ENCODE results near the gene CCDC87.

The CCDC87 gene

DNA sequence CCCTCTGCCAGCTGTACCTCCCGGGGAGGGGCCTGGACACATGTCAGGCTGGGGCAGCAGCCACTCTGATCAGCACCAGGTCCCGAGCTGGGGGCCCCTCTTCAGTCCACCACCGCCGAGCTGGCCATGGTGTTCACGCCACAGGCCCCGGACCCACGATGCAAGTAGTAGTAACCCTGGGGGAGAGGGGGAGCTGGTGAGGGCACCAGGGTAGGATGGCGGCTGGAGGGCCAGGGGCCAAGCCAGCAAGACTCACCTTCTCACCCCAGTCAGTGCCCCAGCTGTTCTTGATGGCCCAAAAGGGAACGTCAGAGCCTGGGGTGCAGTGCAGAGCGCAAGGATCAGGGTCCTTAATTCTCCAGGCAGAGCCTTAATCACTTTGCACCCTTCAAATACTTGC, 29.0 kb downstream of the CCDC87 start:
- H3K4me3 ChIP-seq (ENCODE audit: low read length), result no peak overlapping the region
- H3K36me3 ChIP-seq (ENCODE audit: insufficient read depth, low read length), result no peaks in the 10 kb centered on the region
- no peaks in the 10 kb centered on the region for H3K27me3 ChIP-seq (ENCODE audit: insufficient read depth, low read length)
- no peaks in the 10 kb centered on the region for H3K4me1 ChIP-seq (ENCODE audit: insufficient read depth, low read length)
- no peak overlapping the region for H2AFZ ChIP-seq (ENCODE audit: low read depth, low read length)
- peaks cover 2% of the 10 kb centered on the region for H3K9me3 ChIP-seq (ENCODE audit: low read length)

DNA sequence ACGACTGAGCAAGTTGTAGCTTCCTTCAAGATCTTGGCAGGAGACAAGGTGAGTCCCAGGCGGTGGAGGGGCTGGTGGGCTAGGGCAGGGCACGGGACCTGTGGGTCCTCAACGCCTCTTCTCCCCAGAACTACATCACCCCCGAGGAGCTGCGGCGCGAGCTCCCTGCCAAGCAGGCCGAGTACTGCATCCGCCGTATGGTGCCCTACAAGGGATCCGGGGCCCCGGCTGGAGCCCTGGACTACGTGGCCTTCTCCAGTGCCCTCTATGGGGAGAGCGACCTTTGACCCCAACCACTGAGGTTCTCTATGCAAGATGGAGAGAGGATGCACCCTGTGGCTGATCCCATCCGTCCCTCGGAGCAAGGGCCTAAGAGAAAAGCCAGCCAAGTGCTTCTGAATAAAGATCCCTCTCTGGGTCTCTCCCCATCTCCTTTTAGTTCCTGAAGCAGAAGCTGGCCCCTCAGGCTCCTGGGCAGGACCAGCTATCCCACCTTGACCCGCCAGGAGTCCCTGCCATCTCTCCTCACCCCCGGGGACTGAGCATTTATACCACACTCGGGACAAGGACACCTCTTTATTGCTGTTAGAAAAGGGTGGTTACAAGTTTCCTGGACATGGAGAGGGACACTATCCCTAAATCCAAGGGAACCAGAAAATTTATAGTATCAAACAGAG, 29.8 kb downstream of the CCDC87 start:
- Histone ChIP-seq H3K27me3 (ENCODE audit: insufficient read depth, low read length) (no peaks in the 10 kb centered on the region), H2AFZ (ENCODE audit: low read depth, low read length) (no peak overlapping the region), H3K36me3 (ENCODE audit: insufficient read depth, low read length) (no peaks in the 10 kb centered on the region), H3K4me3 (ENCODE audit: low read length) (no peak overlapping the region), H3K9me3 (ENCODE audit: low read length) (peaks cover 2% of the 10 kb centered on the region), H3K4me1 (ENCODE audit: insufficient read depth, low read length) (no peaks in the 10 kb centered on the region)

DNA sequence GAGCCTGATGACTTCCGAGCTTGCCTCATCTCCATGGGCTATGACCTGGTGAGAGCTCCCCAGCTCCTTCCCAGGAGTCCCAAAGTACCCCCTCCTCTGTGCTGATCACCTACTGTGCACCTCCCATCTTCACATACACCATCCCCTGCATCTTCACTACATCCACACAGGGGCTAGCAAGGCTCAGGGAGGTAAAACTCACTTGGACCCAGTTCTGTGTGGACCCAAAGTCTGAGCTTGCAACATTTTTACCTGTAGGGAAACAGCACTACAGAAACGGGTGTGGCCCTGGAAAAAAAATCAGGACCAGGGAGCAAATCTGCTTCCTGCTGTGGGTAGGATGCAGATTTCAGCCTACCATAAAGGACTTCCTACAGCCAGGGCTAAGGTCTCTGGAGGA, 30.6 kb downstream of the CCDC87 start:
- Histone ChIP-seq H3K9me3 (ENCODE audit: low read length) (no peaks in the 10 kb centered on the region), H3K4me1 (ENCODE audit: insufficient read depth, low read length) (no peaks in the 10 kb centered on the region), H3K27me3 (ENCODE audit: insufficient read depth, low read length) (no peaks in the 10 kb centered on the region), H3K36me3 (ENCODE audit: insufficient read depth, low read length) (no peaks in the 10 kb centered on the region), H2AFZ (ENCODE audit: low read depth, low read length) (no peak overlapping the region), H3K4me3 (ENCODE audit: low read length) (no peak overlapping the region)

- Histone ChIP-seq H3K4me1 (ENCODE audit: insufficient read depth, low read length) (no peaks in the 10 kb centered on the region), H3K4me3 (ENCODE audit: low read length) (no peak overlapping the region), H3K9me3 (ENCODE audit: low read length) (no peaks in the 10 kb centered on the region), H3K36me3 (ENCODE audit: insufficient read depth, low read length) (no peaks in the 10 kb centered on the region), H2AFZ (ENCODE audit: low read depth, low read length) (no peak overlapping the region), H3K27me3 (ENCODE audit: insufficient read depth, low read length) (no peaks in the 10 kb centered on the region)
These were observed 31.0 kb downstream of the CCDC87 start for GRCh38 chr11:66561975-66562248.

- H3K4me3 ChIP-seq (ENCODE audit: low read length), result no peak overlapping the region
- H3K4me1 ChIP-seq (ENCODE audit: insufficient read depth, low read length), result no peaks in the 10 kb centered on the region
- H3K36me3 ChIP-seq (ENCODE audit: insufficient read depth, low read length), result no peaks in the 10 kb centered on the region
- no peak overlapping the region for H2AFZ ChIP-seq (ENCODE audit: low read depth, low read length)
- H3K9me3 ChIP-seq (ENCODE audit: low read length), result no peaks in the 10 kb centered on the region
- no peaks in the 10 kb centered on the region for H3K27me3 ChIP-seq (ENCODE audit: insufficient read depth, low read length)
These were observed 31.5 kb downstream of the CCDC87 start for GRCh38 chr11:66561178-66561974.

GRCh38 chr11:66559866-66560676, 32.8 kb downstream of the CCDC87 start:
- Histone ChIP-seq H3K36me3 (ENCODE audit: insufficient read depth, low read length) (no peaks in the 10 kb centered on the region), H3K27me3 (ENCODE audit: insufficient read depth, low read length) (no peaks in the 10 kb centered on the region), H3K4me1 (ENCODE audit: insufficient read depth, low read length) (no peaks in the 10 kb centered on the region), H2AFZ (ENCODE audit: low read depth, low read length) (no peak overlapping the region), H3K4me3 (ENCODE audit: low read length) (no peak overlapping the region), H3K9me3 (ENCODE audit: low read length) (no peaks in the 10 kb centered on the region)

- no peaks in the 10 kb centered on the region for H3K36me3 ChIP-seq (ENCODE audit: insufficient read depth, low read length)
- no peak overlapping the region for H3K4me3 ChIP-seq (ENCODE audit: low read length)
- no peak overlapping the region for H2AFZ ChIP-seq (ENCODE audit: low read depth, low read length)
- no peaks in the 10 kb centered on the region for H3K4me1 ChIP-seq (ENCODE audit: insufficient read depth, low read length)
- H3K9me3 ChIP-seq (ENCODE audit: low read length), result no peaks in the 10 kb centered on the region
- no peaks in the 10 kb centered on the region for H3K27me3 ChIP-seq (ENCODE audit: insufficient read depth, low read length)
These were observed 33.6 kb downstream of the CCDC87 start for GRCh38 chr11:66559142-66559865.

DNA sequence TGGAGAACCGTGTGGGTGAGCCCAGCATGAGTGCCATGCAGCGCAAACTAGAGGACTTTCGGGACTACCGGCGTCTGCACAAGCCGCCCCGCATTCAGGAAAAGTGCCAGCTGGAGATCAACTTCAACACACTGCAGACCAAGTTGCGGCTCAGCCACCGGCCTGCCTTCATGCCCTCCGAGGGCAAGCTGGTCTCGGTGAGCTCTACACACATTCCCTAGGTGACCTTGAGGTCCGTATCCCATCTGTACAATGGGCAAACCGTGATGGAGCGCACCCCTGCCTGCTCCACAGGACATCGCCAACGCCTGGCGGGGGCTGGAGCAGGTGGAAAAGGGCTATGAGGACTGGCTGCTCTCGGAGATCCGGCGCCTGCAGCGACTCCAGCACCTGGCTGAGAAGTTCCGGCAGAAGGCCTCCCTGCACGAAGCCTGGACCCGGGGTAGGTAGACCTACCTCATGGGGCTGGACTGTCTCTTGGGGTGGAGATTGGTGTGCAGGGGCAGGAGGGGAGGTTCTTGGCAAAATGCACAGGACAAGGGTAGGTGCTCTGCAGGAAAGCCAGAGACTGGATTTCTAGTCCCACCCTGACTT, 35.0 kb downstream of the CCDC87 start:
- no peaks in the 10 kb centered on the region for H3K4me1 ChIP-seq (ENCODE audit: insufficient read depth, low read length)
- no peaks in the 10 kb centered on the region for H3K9me3 ChIP-seq (ENCODE audit: low read length)
- no peak overlapping the region for H2AFZ ChIP-seq (ENCODE audit: low read depth, low read length)
- no peak overlapping the region for H3K4me3 ChIP-seq (ENCODE audit: low read length)
- H3K36me3 ChIP-seq (ENCODE audit: insufficient read depth, low read length), result no peaks in the 10 kb centered on the region
- H3K27me3 ChIP-seq (ENCODE audit: insufficient read depth, low read length), result no peaks in the 10 kb centered on the region

DNA sequence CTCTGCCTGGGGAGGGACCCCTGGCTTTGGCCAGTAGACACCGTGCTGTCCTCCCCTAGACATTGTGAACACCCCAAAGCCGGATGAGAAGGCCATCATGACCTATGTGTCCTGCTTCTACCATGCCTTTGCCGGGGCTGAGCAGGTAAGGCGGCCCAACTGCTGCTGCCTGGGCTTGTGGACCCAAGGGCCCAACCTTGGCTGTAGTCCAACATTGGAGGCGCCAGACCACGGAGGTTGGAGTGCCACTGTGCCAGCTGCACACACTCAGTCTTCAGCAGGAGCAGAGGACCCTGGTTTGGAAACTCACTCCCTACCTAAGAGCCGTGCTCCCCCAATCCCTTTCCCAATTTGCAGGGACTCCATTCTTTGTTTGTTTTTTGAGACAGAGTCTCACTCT, 36.8 kb downstream of the CCDC87 start:
- Histone ChIP-seq H2AFZ (ENCODE audit: low read depth, low read length) (no peak overlapping the region), H3K4me3 (ENCODE audit: low read length) (no peak overlapping the region), H3K4me1 (ENCODE audit: insufficient read depth, low read length) (no peaks in the 10 kb centered on the region), H3K36me3 (ENCODE audit: insufficient read depth, low read length) (no peaks in the 10 kb centered on the region), H3K9me3 (ENCODE audit: low read length) (no peaks in the 10 kb centered on the region), H3K27me3 (ENCODE audit: insufficient read depth, low read length) (no peaks in the 10 kb centered on the region)

DNA sequence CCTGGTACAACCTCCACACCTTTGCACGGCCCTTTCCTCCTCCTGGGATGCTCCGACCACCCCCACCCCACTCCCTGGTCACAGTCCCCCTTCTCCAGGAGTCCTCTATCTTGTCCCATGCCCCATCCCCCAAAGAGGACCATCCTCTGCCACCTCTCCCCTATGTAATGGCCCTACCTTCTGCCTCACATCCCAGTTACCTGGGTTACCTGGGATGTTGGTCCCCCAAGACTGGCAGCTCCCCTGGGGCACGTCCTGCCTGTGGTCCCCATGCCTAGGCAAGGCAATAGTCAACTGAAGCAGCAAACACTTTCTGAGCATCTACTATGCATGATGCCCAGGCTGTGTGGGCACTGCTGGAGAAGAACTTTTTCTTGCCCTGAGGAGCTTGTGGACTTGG, 37.4 kb downstream of the CCDC87 start:
- Histone ChIP-seq H2AFZ (ENCODE audit: low read depth, low read length) (no peak overlapping the region), H3K36me3 (ENCODE audit: insufficient read depth, low read length) (no peaks in the 10 kb centered on the region), H3K27me3 (ENCODE audit: insufficient read depth, low read length) (no peaks in the 10 kb centered on the region), H3K9me3 (ENCODE audit: low read length) (no peaks in the 10 kb centered on the region), H3K4me1 (ENCODE audit: insufficient read depth, low read length) (no peaks in the 10 kb centered on the region), H3K4me3 (ENCODE audit: low read length) (no peak overlapping the region)

DNA sequence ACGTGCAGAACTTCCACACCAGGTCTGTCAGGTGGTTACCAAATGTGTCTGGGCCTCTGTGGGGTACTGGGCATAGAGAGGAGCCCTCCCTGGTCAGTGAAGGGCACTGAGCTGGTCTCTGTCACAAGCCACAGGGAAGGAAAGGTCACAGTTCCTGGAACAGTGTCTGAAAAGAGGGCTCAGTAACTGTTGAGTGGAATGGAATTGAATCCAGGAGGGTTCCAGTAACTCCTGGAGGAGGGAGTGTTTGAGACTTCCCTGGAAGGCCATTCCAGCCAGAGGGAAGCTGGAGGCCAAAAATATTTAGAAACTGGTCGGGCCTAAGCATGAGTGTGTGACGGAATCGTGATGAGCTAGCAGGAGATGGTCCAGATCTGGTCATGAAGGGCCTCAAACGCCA, 38.3 kb downstream of the CCDC87 start:
- no peaks in the 10 kb centered on the region for H3K36me3 ChIP-seq (ENCODE audit: insufficient read depth, low read length)
- H3K27me3 ChIP-seq (ENCODE audit: insufficient read depth, low read length), result no peaks in the 10 kb centered on the region
- H2AFZ ChIP-seq (ENCODE audit: low read depth, low read length), result no peak overlapping the region
- H3K4me3 ChIP-seq (ENCODE audit: low read length), result no peak overlapping the region
- H3K4me1 ChIP-seq (ENCODE audit: insufficient read depth, low read length), result no peaks in the 10 kb centered on the region
- no peaks in the 10 kb centered on the region for H3K9me3 ChIP-seq (ENCODE audit: low read length)

GRCh38 chr11:66550887-66551286, 42.0 kb downstream of the CCDC87 start:
- H2AFZ ChIP-seq (ENCODE audit: low read depth, low read length), result no peak overlapping the region
- no peaks in the 10 kb centered on the region for H3K36me3 ChIP-seq (ENCODE audit: insufficient read depth, low read length)
- H3K4me3 ChIP-seq (ENCODE audit: low read length), result no peak overlapping the region
- no peaks in the 10 kb centered on the region for H3K27me3 ChIP-seq (ENCODE audit: insufficient read depth, low read length)
- H3K4me1 ChIP-seq (ENCODE audit: insufficient read depth, low read length), result peaks cover 11% of the 10 kb centered on the region
- H3K9me3 ChIP-seq (ENCODE audit: low read length), result no peaks in the 10 kb centered on the region

Measured in neuron (in vitro differentiated cells).